HuH-7 (cell line): Measurements from ENCODE around the gene CORO1C.
"Not testable (repeated sequence)": the region's sequence is repeated elsewhere in the genome, so short reads cannot be mapped to it uniquely, and the experiment has no call there.

ENCODE experiments used
- DNase-seq: peaks from one replicate; pipeline ENCODE4 v3.0.0; 2011; ENCODE audit warnings: low spot score

The CORO1C gene

DNA sequence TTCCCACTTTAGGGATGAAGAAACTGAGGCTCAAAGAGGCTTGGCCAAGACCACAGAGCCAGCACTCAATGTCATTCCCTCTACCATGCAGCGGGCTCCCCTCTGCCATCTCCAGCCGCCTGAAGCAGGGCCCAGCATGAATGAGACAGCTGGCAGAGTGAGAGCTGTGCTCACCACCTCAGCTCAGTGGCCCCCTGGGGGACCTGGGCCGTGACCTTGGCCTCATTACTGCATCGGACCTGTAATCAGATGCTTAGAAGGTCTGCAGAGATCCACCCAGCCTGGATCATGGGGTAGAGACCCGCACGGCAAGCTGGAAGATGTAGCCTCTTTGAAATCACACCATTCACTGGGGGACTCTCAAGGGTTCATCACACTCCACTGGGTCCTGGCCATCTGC, 22.7 kb upstream of the CORO1C start:
- no peak for DNase-seq

DNA sequence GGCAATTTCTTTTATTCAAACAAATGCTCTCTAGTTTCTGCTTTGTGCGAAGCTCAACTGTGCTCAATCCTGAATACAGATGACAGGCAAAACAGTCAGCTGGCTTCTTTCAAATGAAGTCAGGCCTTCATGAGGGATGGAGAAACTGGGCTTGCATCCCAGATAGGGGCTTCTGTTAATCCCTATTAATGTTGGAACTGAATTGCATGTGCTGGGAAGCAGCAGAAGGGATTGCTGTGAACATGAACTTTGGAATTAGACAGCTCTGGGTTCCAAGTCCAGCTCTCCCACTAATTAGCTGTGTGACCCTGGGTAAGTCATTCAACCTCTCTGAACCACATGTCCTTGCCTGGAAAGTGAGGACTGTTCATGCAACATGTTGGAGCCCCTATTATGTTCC, 21.1 kb upstream of the CORO1C start:
- DNase-seq: no peak

GRCh38 chr12:108751821-108752220, 20.5 kb upstream of the CORO1C start:
- no peak for DNase-seq

DNA sequence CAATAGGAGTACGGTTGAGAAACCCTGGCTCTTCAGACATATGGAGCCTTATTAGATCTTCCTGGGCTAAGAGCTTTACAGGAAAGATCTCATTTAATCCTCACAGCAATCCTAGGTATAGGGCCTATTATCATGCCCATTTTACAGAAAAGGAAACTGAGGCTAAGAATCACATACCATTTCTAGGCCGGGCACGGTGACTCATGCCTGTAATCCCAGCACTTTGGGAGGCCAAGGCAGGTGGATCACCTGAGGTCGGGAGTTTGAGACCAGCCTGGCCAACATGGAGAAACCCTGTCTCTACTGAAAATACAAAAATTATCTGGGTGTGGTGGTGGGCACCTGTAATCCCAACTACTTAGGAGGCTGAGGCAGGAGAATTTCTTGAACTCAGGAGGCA, 19.7 kb upstream of the CORO1C start:
- not testable (repeated sequence) for DNase-seq

GRCh38 chr12:108750526-108750925, 19.2 kb upstream of the CORO1C start:
- no peak for DNase-seq

DNA sequence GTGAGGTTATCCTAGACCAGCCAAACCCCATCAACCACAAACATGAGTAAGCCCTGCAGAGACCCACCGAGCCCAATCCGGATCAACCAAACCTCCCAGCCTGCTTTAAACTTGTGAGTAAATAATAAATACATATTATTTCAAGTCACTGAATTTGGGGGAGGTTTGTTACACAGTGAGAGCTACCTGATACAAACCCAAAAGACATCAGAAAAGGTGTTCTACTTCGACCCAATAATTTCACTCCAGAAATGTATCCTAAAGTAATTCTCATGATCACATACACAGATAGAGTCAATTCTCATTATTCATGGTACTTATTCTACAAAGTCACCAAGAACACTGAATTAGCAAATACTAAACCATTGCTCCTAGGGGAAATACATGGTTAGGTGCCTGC, 16.2 kb upstream of the CORO1C start:
- DNase-seq: no peak

GRCh38 chr12:108745641-108746040, 14.3 kb upstream of the CORO1C start:
- no peak for DNase-seq

DNA sequence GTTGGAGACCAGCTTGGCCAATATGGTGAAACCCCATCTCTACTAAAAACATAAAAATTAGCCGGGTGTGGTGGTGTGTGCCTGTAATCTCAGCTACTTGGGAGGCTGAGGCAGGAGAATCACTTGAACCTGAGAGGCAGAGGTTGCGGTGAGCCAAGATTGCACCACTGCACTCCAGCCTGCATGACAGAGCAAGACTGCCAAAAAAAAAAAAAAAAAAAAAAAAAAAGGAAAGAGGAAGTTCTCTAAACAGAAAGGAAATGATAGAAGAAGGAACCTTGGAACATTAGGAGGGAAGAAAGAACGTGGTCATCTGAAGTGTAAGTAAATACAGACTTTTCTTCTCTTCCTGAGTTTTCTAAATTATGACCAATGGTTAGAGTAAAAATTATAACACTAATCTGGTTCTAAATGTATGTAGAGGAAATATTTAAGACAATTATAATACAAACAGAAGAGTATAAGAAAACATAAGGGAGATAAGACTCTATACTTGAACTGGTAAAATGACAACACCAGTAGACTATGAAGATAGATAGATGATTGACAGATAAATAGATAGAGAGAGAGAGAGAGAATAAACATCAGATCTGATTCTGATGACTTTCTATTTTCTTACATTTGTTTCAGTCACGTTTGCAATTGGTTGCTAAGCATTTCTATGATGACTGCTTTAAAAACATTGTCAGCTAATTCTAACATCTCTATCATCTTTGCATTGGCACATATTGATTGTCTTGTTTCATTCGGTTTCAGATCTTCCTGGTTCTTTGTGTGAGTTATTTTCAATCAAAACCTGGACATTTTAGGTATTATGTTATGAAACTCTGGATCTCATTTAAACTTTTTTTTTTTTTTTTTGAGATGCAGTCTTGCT, 12.9 kb upstream of the CORO1C start:
- no peak for DNase-seq

DNA sequence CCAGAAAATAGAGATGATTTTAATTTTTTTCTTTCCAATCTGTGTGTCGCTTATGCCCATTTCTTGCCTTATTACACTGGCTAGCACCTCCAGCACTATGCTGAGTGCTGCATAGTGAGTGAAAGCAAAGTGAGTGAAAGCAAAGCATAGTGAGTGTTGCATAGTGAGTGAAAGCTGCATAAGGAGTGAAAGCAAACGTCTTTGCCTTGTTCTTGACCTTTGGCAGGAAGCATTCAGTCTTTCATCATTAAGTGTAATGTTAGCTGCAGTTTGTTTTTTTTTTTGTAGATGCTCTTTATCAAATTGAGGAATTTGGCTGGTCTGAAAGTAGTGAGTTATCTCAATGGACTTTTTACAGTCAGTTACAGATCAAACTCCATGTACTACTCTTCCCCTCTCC, 6.9 kb upstream of the CORO1C start:
- no peak for DNase-seq

DNA sequence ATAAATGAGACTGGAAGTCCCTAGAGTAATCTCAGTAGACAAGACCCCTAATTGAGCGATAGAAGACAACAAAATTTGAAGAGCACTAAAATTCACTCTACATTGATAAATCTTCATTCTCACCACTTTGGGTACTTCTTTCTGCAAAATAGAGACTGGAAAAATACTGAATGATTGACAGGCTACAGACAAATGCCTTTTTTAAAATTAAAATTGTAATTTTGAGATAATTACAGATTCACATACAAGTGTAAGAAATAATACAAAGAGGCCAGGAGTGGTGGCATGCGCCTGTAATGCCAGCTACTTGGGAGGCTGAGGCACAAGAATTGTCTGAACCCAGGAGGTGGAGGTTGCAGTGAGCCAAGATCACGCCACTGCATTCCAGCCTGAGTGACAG, 4.5 kb upstream of the CORO1C start:
- no peak for DNase-seq

DNA sequence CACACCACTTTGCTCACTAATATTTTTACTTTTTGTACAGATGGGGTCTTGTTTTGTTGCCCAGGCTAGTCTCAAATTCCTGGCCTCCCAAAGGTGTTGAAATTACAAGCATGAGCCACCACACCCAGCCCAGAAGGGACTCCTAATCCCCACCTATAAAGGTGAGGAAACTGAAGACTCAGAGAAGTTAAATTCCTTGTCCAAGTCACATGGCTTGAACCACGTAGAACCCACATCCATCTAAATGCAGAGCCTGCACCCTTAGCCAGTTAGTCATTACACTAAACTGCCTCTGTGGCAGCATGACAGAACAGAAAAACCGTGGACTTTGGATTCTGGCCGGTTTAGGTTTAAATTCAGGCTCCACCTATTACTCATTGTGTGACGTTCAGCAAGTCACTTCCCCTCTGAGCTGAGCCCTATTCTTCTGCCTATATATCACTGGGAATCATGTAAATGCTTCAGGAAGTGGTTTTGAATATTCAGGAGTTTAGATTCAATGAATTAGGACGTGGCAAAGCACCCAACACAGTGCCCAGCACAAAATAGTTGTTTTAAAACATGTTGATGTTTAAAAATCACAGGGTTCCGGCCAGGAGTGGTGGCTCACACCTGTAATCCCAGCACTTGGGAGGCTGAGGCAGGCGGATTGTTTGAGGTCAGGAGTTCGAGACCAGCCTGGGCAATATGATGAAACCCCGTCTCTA, 3.0 kb upstream of the CORO1C start:
- peak; percentile 75 for DNase-seq

GRCh38 chr12:108733230-108733531, 1.9 kb upstream of the CORO1C start:
- DNase-seq: not testable (repeated sequence)

GRCh38 chr12:108732489-108733229, 1.3 kb upstream of the CORO1C start:
- no peak for DNase-seq

GRCh38 chr12:108731866-108732461, 646 bp upstream of the CORO1C start:
- DNase-seq: peak; percentile 85

- DNase-seq: peak; percentile 56
Observed at GRCh38 chr12:108730365-108731104, 783 bp downstream of the CORO1C start.

DNA sequence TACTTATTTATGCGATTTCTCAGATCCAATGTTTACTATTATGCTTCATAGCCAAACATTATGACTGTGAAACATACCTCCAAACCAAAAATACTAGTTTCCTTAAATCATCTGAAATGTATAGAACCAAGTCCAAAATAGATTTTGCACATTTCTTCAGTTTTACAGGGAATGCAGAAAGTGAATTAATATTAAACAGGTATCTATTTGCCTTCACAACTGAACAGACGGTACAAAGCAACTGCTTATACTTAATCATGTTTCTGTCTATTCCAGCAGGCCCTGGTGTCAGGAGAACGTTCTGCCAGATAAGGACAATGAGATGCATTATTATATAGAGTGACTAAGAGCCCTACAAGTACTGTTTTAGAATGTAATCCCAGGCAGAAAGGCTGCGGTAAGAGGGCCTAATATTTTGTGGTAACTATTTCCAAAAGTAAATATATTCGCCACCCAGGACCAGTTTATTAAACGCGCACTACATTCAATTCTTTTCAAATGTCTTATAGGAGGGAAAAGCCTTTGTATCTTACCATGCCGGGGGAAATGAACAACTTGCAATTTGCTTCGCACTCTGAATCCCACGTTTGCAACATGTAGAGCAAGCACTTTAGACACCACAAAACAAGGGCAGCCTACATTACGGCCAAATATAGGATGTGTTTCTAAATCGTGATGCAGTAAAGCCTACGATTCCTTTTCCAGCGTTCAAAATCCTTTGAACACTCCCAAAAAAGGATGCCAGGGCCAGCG, 1.5 kb downstream of the CORO1C start:
- no peak for DNase-seq

GRCh38 chr12:108728820-108729611, 2.3 kb downstream of the CORO1C start:
- no peak for DNase-seq

DNA sequence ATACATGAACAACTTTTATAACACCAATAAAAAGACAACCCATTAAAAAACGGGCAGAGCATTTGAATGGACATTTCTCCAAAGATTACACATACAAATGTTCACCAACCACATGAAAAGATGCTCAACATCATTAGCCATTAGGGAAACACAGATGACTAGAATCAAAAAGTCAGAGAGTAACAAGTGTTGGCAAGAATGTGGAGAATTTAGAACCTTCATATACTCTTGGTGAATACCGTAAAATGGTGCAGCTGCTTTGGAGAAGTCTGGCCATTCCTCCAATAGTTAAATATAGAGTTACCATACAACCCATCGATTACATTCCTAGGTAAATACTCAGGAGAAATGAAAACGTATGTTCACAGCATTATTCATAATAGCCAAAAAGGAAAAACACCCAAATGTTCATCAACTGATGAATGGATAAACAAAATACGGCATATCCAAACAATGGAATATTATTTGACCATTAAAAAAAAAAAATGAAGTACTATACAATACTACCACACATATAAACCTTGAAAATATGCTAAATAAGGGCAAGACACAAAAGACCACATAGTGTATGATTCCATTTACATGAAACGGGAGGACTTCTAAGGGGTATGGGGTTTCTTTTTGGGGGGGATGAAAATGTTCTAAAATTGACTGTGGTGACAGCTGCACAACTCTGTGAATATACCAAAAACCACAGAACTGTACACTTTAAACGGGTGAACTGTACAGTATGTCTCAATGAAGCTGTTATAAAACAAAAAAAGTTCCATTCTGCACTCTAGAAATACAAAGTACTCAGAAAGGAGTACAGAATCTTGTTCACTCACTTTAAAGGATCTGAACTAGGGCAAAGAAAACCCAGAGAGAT, 3.2 kb downstream of the CORO1C start:
- no peak for DNase-seq

DNA sequence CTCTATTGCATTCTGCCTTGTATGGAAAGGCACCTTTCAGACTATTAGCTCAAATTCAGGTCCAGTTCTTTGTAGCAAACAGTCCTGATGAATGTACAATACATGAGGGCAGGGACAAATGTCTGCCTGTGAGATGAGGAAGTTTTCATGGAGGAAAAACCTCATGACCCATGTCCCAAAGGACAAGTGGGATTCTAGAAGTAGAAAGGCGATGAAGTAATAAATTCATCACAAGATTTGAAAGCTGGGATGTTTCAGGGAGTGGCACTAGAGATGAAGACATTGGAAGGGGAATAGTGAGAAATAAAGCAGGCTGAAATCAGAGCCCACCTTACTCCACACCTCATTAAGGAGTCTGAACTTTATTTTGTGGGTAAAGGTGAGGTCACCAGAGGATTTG, 4.2 kb downstream of the CORO1C start:
- DNase-seq: no peak

DNA sequence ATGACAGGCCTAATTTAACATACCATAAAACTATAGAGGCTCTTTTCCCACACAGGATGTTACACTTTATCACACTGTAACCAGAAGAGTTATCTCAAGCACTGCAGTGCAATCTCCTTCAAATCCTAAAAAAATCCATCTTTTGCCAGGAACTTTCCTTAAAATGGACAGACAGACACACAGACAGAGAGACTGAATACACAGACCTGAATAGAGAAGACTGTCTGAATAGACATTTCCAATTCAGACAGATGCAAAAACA, 6.5 kb downstream of the CORO1C start:
- no peak for DNase-seq
